DND-41 (cell line): ENCODE results near the gene BOD1L1.

Experiments used
- EZH2 ChIP-seq: IDR thresholded peaks from 3 replicates; pipeline ENCODE4 v1.6.1; 2012; ENCODE audit warnings: borderline replicate concordance, low read depth, mild to moderate bottlenecking, moderate library complexity, low read length, inconsistent platforms; ENCODE audit not compliant: severe bottlenecking
- TF ChIP-seq, protein P1 (sequence below): IDR thresholded peaks from 2 replicates; pipeline ENCODE4 v1.5.1; 2012; ENCODE audit warnings: borderline replicate concordance, low read length, moderate library complexity, mild to moderate bottlenecking; ENCODE audit not compliant: poor library complexity, severe bottlenecking; ENCODE audit errors: extremely low read depth

DNA sequence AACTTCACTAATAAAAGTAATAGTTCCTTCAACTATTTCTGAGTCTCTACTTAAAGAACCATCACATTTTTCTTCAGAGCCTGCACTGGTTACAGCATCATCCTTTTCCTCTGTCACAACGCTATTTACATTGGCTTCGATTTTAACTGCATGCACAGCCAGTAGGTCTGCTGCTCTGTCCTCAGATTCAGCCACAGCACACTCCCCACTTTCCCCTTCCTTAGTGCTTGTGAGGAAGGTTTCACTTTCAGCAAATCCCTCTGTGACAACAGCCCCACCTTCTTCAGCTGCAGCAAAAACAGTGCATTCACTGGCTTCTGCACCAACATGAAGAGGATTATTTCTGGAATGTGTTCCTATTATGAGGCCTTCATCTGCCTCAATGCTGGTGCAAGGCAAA, 25.7 kb downstream of the BOD1L1 start:
- TF ChIP-seq, protein P1, sequence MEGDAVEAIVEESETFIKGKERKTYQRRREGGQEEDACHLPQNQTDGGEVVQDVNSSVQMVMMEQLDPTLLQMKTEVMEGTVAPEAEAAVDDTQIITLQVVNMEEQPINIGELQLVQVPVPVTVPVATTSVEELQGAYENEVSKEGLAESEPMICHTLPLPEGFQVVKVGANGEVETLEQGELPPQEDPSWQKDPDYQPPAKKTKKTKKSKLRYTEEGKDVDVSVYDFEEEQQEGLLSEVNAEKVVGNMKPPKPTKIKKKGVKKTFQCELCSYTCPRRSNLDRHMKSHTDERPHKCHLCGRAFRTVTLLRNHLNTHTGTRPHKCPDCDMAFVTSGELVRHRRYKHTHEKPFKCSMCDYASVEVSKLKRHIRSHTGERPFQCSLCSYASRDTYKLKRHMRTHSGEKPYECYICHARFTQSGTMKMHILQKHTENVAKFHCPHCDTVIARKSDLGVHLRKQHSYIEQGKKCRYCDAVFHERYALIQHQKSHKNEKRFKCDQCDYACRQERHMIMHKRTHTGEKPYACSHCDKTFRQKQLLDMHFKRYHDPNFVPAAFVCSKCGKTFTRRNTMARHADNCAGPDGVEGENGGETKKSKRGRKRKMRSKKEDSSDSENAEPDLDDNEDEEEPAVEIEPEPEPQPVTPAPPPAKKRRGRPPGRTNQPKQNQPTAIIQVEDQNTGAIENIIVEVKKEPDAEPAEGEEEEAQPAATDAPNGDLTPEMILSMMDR, result no peak
- TF ChIP-seq EZH2, result no peak
